IPS-11a (cell line): ENCODE measurements around the gene ECT2.
"Not testable (repeated sequence)": the region's sequence is repeated elsewhere in the genome, so short reads cannot be mapped to it uniquely, and the experiment has no call there.

ENCODE experiments used
- H3K4me3 ChIP-seq: one replicate; pipeline ENCODE4 v1.5.1; 2013; ENCODE audit warnings: low read depth, low read length, control low read depth

The ECT2 gene

GRCh38 chr3:172855037-172855436, 104.5 kb downstream of the ECT2 start:
- no peak overlapping the region for H3K4me3 ChIP-seq

GRCh38 chr3:172856795-172857742, 106.5 kb downstream of the ECT2 start:
- no peak overlapping the region for H3K4me3 ChIP-seq

GRCh38 chr3:172859041-172859440, 108.5 kb downstream of the ECT2 start:
- H3K4me3 ChIP-seq: no peak overlapping the region

DNA sequence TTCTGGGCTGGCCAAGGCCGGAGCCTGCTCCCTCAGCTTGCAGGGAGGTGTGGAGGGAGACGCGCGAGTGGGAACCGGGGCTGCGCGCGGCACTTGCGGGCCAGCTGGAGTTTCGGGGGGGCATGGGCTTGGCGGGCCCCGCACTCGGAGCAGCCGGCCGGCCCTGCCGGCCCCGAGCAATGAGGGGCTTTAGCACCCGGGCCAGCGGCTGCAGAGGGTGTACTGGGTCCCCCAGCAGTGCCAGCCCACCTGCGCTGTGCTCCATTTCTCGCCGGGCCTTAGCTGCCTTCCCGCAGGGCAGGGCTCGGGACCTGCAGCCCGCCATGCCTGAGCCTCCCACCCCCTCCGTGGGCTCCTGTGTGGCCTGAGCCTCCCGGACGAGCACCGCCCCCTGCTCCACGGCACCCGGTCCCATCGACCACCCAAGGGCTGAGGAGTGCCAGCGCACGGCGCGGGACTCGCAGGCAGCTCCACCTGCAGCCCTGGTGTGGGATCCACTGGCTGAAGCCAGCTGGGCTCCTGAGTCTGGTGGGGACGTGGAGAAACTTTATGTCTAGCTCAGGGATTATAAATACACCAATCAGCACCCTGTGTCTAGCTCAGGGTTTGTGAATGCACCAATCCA, 116.3 kb downstream of the ECT2 start:
- not testable (repeated sequence) for H3K4me3 ChIP-seq

DNA sequence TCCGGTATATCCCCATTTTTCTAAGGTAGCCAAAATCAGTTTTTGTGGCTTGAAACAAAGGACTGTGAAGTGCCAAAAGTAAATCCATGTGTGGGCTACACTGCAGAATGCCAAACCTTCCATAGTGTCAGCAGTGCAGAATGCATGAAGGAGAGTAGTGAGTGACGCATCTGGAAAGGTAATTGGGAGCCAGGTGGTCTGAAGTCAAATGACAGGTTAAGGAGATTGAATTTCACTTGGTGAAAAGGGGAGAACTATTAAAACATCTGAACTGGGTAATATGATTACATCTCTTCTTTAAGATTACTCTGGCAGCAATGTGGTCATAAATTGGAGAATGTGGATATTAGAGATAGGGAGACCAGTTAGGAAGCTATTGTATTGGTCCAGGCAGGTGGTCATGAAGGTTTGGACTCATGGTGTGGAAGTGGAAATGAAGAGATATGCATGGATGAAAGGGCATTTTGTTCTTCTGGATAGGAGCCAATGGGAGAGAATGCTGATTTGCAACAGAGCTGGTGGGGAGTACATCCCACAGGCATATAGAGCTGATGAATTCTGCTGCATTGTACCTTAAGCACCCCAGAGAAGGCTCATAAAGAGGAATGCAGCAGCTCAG, 118.2 kb downstream of the ECT2 start:
- no peak overlapping the region for H3K4me3 ChIP-seq

DNA sequence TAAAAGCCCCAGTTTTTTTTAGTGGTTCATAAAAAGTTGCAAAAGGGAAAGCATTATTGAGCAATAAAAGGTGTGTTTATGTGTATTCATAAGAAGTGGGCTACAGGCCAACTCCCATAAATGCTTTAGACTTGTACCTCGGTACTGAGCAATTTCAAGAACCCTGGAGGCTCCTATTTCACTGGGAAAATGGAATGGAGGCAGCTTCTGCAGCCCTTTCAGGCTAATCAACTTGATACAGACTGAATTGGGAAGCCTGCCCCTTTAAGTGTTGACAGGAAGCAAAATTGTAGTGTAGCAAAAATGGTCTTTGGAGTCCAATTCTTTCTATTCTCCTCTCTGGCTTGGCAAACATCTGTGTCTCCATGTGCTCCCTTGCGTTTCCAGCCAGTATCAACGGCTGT, 118.8 kb downstream of the ECT2 start:
- no peak overlapping the region for H3K4me3 ChIP-seq

- no peak overlapping the region for H3K4me3 ChIP-seq
Measured at GRCh38 chr3:172869784-172870518, 119.4 kb downstream of the ECT2 start.
